Fibroblast of upper back skin (primary cell): ENCODE measurements around the gene PRSS56.
"Not testable (repeated sequence)": the region's sequence is repeated elsewhere in the genome, so short reads cannot be mapped to it uniquely, and the experiment has no call there.

Experiments used
- DNase-seq: peaks from one replicate; pipeline ENCODE4 v3.0.0-alpha.2; 2013

Gene PRSS56

GRCh38 chr2:232542715-232543467 is 22.7 kb downstream of the PRSS56 start:
- no peak for DNase-seq

- no peak for DNase-seq
Observed at GRCh38 chr2:232543491-232543890, 23.3 kb downstream of the PRSS56 start.

- DNase-seq, result no peak
Observed at GRCh38 chr2:232543928-232544631, 23.9 kb downstream of the PRSS56 start.

GRCh38 chr2:232544674-232545073 is 24.5 kb downstream of the PRSS56 start:
- DNase-seq, result no peak

GRCh38 chr2:232545511-232546375 is 25.6 kb downstream of the PRSS56 start:
- no peak for DNase-seq

GRCh38 chr2:232547991-232548390 is 27.8 kb downstream of the PRSS56 start:
- DNase-seq, result no peak

- no peak for DNase-seq
Observed at GRCh38 chr2:232549655-232550353, 29.6 kb downstream of the PRSS56 start.

- peak; percentile 91 for DNase-seq
Observed at GRCh38 chr2:232550354-232551249, 30.4 kb downstream of the PRSS56 start, which contains the start of the genes EIF4E2 and TIGD1. Gene EIF4E2, plus strand, starts transcription at chr2:232550689. Its CDS starts 36 bp downstream, at chr2:232550725. Gene TIGD1, minus strand, starts transcription at chr2:232550557. Its CDS starts 675 bp downstream, at chr2:232549882.

GRCh38 chr2:232551250-232551638 is 31.1 kb downstream of the PRSS56 start:
- no peak for DNase-seq

GRCh38 chr2:232551776-232552175 is 31.6 kb downstream of the PRSS56 start:
- no peak for DNase-seq

- no peak for DNase-seq
Observed at GRCh38 chr2:232556426-232556825, 36.2 kb downstream of the PRSS56 start.

- no peak for DNase-seq
Observed at GRCh38 chr2:232562515-232563151, 42.4 kb downstream of the PRSS56 start.

- peak; percentile 26 for DNase-seq
Observed at GRCh38 chr2:232563580-232563979, 43.4 kb downstream of the PRSS56 start.

- DNase-seq, result no peak
Observed at GRCh38 chr2:232567721-232568120, 47.5 kb downstream of the PRSS56 start.

GRCh38 chr2:232568161-232568560 is 48.0 kb downstream of the PRSS56 start:
- peak; percentile 29 for DNase-seq

GRCh38 chr2:232569541-232569940 is 49.4 kb downstream of the PRSS56 start:
- no peak for DNase-seq

GRCh38 chr2:232570481-232570880 is 50.3 kb downstream of the PRSS56 start:
- DNase-seq, result not testable (repeated sequence)

GRCh38 chr2:232571026-232571474 is 50.9 kb downstream of the PRSS56 start:
- DNase-seq, result no peak

- DNase-seq, result no peak
Observed at GRCh38 chr2:232573042-232573441, 52.9 kb downstream of the PRSS56 start.

GRCh38 chr2:232573771-232574435 is 53.7 kb downstream of the PRSS56 start:
- DNase-seq, result no peak
